Measurements from ENCODE around the gene HOXD8. TPM values are rescaled to one million over a fixed set of nuclear protein-coding genes. Genes with fewer than 3 reads are reported as not detected.

Gene HOXD8
- total RNA-seq, 1 experiment from 2014 or later, result 0.49 TPM

DNA sequence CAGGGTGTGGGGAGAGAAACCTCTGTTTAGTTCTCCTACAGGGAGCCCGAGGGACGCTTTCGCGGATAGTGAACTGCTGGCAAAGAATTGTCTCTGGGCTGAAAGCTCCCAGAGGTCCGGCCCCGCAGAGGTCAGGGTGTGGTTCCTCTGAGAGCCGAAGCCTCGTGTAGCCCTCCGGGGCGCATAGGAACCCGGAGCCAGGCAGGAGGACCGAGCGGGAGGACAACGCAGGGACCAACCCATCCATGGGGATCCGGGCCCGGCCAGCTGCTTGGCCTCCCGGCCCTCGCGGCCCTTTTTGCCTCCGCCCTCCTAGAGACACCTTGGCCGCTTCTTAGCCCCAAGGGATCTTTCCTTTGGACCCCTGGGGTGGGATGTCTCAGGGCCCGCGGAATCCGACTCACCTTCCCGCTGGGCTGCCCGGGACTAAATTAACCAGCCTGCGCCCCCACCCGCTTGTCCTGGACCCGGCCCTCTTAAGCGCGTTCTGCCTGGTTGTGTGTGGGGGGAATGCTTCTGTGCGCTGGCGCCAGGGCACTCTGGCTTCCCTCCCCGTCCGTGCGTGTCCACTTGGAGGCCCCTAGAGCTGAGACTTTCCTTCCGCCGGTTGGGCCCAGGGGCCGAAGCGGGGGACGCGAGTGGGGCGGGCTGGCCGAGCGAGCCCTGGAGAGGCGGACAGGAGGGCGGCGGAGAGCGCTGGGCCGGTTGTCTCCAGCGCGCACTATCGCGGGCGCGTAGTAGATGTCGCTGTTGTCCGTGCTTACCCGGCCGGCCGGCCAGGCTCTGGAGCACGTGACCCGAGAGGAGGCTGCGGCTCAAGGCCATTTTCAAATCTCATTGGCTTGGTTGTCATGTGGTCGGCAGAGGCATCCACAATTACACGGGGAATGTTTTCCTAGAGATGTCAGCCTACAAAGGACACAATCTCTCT, 13.4 kb upstream of the HOXD8 start, which contains the start of gene HOXD10:
Gene HOXD10 (plus strand): TSS at position 896 of the 931 bp plus-strand sequence. CDS start 56 bp downstream, outside the sequence.
- DNase-seq (ENCODE audit: low read depth), result no peak

DNA sequence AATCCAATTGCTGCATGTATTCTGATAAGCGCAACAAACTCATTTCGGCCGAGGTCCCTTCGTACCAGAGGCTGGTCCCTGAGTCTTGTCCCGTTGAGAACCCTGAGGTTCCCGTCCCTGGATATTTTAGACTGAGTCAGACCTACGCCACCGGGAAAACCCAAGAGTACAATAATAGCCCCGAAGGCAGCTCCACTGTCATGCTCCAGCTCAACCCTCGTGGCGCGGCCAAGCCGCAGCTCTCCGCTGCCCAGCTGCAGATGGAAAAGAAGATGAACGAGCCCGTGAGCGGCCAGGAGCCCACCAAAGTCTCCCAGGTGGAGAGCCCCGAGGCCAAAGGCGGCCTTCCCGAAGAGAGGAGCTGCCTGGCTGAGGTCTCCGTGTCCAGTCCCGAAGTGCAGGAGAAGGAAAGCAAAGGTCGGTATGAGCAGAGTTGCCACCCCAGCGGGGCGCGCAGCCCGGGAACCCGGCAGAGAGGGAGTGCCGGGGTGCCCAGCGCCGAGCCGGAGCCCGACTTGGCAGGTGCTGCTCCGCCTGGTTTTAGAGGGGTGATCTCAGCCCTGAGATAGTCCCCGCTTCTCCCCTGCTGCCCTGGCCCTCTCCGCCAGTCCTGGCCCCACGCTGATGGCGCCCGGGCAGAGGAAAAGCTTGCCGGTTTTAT, 12.2 kb upstream of the HOXD8 start:
- no peak for DNase-seq (ENCODE audit: low read depth)

DNA sequence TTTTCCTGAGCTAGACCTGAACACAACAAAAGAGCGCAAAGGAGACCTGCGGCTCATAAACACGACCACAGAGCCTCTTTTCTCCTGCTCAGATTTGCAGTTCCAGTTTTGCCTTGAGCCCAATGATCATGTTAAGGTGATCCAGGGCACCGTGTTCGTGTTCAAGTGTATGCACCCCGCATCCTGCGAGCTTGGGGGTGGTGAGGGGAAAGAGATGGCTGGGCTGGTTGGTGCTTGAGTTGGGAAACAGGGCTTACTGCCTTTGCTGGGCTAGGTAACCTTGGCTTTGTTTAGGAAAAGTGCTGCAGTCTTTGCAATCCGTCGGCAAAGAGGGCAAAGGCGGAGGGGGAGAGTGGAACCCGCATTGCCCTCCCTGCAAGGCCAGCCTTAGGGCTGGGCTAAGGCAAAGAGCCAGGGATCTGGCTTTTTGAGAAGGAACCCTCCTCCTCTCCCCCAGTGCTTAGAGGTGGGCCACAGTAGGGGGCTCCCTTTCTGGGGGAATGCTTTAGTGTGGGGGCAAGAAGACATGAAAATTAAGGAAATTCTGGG, 11.6 kb upstream of the HOXD8 start:
- DNase-seq (ENCODE audit: low read depth), result no peak

DNA sequence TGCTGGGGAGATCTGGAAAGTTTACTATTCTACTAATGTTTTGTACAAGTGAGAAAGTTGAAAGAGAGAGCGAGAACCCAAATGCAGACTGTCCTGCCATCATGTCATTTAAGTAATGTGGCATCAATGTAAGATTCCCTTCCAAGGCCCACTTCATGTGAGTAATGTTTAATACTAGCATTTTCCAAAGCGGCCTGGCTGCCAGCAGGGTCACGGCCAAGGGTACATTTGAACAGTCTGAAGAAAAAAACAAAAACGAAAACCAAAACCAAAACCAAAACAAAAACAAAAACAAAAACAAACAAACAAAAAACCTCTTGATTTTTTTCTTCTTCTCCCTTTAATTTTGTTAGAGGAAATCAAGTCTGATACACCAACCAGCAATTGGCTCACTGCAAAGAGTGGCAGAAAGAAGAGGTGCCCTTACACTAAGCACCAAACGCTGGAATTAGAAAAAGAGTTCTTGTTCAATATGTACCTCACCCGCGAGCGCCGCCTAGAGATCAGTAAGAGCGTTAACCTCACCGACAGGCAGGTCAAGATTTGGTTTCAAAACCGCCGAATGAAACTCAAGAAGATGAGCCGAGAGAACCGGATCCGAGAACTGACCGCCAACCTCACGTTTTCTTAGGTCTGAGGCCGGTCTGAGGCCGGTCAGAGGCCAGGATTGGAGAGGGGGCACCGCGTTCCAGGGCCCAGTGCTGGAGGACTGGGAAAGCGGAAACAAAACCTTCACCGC, 10.7 kb upstream of the HOXD8 start:
- no peak for DNase-seq (ENCODE audit: low read depth)

DNA sequence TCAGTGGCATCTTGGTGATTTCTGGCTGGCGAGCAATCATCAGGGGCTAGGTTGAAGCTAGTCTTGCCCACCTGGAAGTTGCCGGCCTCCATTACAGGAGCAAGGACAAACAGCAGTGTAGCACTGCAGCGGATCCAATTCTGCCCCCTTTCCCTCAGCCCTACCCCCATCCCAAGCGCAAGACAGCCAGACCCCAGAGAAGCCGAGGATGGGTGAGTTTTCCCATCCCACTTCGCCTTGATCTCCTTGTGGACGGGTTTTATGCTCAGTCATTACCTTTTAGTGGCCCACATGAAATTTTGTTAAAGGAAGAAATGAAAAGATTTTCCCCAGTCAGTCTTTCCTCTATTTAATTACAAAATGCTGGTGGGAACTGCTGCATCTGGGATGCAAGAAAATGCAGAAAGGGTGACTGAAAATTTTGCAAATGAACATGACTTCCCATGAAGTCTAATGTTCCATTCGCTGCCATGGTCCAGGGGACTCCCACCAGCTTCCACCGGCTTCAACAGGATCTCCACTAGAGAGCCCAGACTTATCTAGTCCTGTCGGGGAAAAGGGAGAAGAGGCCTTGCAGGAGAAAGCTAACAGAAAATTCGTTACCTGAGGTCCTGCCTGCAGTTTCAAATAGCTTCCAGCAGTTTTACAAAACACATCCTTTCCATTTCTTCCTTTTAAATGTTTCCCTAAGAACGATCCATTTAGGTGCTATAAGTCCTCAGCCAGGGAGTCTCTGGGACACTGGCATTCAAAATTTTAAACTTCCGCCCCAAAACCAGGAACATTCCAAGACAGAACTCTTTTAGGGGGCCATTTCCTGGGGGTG, 8.9 kb upstream of the HOXD8 start:
- DNase-seq (ENCODE audit: low read depth), result no peak

DNA sequence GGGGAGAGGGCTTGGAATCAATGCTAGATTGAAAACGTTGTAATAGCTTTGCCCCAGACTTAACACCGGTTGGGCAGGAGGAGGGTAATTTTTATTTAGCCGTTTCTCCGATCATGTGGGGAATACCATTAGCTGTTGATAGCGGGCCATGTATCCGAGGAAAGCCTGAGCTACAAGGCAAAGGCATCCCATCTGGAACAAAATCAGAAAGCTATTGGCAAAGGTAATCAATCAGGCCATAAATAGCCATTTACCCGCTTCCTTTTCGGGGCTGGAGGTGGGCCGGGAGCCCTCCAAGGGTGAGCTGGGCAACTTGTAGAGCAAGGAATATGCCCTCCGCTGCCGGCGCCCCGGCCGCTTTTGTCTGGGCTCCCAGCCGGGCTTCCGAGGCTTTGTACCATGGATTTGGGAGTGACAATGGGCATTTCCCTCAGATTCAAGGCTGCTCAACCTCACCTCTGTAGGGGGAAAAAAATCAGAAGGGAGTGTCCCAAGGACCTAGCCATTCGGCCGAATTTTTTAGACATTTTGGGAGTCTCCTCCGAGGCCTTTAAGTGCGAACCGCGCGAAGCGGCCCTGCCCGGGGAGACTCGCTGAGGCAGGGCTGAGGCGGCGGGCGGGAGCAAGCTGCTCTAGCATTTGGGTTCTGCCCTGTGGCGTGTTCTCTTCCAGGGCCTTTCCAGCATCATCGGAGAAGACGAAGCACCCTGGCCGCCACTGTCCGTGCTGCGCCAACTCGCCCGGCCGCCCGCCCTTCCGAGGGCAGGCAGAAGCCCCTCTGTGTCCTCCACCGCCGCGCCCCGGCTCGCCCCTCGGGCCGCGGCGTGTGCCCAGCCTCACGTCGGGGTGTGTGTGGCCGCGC, 8.1 kb upstream of the HOXD8 start:
- no peak for DNase-seq (ENCODE audit: low read depth)

DNA sequence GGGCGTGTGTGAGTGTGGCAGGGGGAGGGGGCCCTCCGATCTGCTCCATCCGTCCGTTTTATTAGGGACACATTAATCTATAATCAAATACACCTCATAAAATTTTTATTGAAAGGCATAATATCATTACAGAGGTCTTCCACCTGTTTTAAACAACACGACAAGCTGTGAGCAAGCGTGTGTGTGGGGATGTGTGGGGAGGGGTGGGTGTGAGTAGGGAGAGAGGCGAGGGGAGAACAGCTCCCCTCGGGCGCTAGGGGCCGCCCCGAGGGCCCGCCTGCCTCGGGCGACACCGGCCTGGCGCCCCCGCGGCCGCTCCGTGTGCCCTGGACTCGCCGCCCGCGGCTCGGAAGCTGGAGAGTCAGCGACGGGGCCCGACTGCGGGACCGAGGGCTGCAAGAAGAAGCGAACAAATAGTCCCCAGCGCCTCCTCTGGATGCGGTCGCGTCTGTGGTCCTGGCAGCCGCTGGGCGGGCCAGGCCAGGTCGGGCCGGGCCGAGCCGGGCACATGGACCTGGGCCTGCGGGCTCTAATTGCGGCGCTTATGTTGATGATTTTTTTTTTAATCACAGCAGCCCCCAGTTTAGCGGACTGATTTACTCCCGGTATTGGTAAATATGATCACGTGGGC, 7.3 kb upstream of the HOXD8 start:
- no peak for DNase-seq (ENCODE audit: low read depth)

DNA sequence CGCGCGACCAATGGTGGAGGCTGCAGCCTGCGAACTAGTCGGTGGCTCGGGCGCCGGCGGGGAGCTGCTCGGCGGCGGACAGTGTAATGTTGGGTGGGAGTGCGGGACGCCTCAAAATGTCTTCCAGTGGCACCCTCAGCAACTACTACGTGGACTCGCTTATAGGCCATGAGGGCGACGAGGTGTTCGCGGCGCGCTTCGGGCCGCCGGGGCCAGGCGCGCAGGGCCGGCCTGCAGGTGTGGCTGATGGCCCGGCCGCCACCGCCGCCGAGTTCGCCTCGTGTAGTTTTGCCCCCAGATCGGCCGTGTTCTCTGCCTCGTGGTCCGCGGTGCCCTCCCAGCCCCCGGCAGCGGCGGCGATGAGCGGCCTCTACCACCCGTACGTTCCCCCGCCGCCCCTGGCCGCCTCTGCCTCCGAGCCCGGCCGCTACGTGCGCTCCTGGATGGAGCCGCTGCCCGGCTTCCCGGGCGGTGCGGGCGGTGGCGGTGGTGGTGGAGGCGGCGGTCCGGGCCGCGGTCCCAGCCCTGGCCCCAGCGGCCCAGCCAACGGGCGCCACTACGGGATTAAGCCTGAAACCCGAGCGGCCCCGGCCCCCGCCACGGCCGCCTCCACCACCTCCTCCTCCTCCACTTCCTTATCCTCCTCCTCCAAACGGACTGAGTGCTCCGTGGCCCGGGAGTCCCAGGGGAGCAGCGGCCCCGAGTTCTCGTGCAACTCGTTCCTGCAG, 6.7 kb upstream of the HOXD8 start, which contains the start of gene HOXD9:
Gene HOXD9 (plus strand): TSS at position 37 of the 728 bp plus-strand sequence. CDS start 50 bp downstream, at position 87.
- DNase-seq (ENCODE audit: low read depth), result no peak

DNA sequence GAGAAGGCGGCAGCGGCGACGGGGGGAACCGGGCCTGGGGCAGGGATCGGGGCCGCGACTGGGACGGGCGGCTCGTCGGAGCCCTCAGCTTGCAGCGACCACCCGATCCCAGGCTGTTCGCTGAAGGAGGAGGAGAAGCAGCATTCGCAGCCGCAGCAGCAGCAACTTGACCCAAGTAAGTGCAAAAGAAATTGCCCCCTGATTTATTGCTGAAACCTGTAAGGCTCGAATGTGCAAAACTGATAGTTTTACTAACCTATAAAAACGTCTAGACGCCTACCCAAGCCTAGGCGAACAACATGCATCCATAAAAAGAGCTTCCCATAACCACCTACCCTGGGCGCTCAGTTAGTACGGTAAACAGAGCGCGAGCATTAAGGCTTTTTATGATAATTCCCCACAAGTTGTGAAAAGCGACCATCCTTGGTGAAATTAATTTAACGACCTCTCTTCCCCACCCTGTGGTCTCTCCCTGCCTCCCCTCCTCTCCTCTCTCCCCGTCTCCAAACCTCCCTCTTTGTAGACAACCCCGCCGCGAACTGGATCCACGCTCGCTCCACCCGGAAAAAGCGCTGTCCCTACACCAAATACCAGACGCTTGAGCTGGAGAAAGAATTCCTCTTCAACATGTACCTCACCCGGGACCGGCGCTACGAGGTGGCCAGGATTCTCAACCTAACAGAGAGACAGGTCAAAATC, 5.9 kb upstream of the HOXD8 start:
- no peak for DNase-seq (ENCODE audit: low read depth)

DNA sequence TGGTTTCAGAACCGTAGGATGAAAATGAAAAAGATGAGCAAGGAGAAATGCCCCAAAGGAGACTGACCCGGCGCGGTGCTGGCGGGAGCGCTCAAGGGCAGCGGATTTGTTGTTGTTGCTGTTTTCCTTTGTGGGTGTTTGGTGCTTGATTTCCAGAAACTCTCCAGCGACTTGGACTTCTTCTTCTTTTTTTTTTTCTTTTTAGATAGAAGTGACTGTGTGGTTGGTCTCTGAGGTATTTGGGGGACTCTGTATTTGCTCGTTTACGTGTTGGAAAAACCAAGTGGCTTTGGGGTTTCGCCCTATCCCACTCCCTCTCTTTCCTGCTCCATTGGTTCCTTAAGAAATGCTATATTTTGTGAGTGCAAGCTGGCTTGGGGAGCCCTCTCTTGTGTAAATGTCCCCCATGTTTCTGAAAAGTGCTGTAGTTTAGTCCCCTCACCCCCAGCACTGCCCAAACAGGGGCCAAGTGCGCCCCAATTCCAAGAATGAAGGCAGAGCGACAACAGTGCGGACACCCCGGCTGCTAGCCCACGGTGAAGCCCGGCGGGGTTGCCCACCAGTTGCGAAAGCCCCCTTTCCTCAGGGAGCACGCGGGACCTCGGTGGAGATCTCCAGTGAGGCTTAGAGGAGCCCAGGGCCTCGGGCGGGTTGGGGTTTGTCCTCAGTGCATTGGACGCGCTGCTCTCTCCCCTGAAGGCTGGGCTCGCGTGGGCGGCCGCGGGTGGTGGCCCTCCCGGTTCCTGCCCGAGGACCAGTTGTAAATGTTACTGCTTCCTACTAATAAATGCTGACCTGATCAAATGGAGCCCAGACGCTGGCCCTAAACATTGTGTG, 5.2 kb upstream of the HOXD8 start:
- no peak for DNase-seq (ENCODE audit: low read depth)

DNA sequence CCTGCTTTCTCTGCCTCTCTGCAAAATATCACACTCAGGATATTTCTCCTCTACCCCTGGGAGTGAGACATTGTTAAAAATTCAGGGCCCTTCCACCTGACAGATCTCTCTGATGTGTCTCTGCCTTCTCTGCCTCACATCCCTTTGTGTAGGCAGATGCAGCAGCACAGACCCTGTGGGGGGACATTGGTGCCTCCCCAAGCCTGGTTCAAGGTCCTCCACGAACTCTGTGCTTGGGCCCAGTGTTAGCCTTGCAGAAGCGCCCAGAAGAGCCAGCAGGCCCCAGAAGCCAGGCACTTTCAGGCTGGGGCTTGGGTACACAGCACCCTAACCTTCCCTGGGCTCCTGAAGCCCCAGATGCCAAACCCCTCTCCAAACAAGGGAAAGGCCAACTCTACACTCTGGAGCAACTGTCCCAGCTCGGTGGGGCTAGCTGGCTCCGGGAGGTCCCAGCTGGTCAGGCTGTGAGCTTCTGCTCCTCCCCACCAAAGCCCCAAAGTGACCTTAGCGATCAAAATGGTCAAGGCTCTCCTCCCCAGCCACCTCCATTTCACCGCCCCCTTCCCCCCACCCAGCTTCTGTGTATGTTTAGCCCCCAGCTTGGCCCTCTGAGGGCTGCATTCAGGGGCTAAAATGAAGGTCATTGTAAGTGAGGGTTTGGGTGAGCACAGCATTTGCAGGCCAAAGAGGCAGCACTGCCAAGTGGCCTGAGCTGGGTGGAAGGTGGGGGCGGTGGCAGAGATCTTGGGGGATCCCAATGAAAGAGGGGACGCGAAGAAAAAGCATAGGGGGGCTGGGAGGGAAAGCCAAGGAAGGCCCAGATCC, 4.3 kb upstream of the HOXD8 start:
- DNase-seq (ENCODE audit: low read depth), result no peak

DNA sequence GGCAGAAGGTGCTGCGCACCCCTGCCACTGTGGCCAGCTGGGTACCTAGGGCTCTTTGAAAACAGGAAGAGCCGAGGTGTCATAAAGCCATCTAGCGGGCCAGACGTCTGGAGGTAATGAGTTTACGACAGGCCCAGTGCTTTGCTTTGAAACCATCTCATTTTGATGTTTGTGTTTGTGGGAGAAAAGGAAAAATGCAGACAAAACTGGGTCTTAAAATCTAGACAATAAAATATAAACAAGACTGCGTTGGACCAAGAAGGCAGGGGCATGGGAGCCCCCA, 3.8 kb upstream of the HOXD8 start:
- DNase-seq (ENCODE audit: low read depth), result no peak

DNA sequence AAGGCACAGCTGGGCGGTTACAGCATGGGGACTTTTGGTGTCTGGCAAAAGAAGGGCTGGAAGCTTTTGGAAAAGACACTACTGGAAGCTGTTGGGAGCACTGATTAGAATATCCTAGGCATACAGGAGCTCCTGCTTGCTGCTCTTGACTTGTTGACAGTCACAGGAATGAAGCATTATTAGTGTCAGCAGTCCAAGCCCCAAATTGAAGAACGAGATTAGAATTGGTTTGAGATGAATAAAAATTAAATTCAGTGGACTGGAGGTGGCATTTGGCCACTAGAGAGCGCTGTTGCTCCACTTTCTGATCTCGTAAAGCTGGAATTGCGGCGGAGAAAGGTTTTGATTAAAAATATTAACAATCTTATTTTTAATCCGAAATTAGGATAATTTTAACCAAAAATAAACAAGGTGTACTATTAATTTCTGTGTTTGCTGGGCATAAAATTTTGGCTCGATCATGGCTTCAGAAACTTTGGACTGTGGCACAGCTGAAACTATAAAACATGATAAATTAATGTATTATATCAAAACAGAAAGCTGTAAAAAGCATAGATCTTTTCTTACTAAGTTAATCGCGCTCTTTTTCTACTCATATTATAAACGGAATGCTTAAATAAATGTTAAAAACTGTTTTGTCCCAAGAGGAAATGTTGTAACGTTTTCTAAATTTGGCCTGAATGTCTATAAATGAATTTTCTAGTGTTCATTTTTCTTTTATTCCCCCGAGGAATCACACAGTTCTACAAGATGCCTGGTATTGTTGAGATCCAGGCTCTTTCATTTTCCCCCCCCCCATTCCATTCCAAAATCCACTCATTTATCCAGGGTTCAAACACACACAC, 2.4 kb upstream of the HOXD8 start:
- DNase-seq (ENCODE audit: low read depth), result peak; percentile 54

DNA sequence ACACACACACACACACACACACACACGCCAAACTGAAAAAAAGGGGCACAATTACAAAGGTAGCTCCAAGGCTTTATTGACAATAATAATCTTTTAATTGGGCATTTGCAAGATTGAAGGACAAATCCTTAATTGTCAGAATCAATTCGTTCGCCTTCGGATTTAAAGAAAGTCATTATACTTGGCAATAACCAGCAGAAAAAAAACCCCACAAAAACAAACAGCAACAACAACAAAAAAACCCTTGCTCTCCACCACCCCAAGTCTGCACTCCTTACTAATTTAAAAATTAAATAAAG, 1.8 kb upstream of the HOXD8 start:
- DNase-seq (ENCODE audit: low read depth), result no peak

DNA sequence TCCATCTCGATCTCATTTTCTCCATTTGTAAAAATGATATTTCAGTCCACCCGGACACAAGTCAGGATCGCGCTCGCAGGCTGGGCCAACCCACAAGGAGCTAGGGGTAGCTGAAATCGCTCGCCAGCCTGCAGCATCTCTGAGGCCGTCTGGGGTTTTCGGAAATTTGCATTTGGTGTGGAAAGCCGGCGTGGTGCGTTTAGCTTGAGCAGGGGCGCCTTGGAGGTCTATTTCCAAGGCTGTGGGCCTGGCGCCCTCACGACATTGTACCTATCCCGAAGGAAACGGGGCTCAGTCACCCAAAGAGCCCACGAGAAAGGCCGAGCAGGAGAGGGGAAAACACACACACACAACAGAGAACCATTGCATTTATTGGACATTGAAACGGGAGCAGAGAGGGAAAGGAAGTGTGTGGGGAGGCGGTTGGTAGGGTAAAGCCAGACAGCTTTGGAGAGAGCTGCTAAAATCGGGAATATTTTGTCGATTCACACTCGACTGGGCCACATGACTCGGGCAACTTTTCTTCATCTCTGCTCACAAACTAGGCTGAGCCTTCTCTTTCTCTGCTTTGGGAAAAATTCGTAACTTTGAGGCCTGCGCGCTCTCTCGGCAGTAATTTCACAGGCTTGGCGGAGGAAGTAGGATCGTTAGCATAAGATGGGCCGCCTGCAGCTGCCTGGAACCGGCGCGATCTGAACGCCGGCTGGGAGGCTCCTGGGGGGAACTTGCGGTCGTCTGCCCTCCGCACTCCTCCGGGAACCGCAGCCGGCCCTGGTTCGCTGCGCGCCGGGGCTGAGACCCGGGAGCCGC, 1.1 kb upstream of the HOXD8 start:
- DNase-seq (ENCODE audit: low read depth), result peak; percentile 32

Data from M059J (cell line).